Stimulated activated CD4-positive, alpha-beta T cell treated with anti-CD3 and anti-CD28 coated beads, Interleukin-15, amount 100 ng/mL, for 1 hour (primary cell): ENCODE data around the gene GJD3.
"Not testable (repeated sequence)": the region's sequence is repeated elsewhere in the genome, so short reads cannot be mapped to it uniquely, and the experiment has no call there.

Experiments
- DNase-seq, 2 donors: peaks; one replicate each; pipeline ENCODE4 v3.0.0-alpha.2; 2020; ENCODE audit warnings: low read depth in 1 of 2, low spot score in 1 of 2

Gene GJD3, protein sequence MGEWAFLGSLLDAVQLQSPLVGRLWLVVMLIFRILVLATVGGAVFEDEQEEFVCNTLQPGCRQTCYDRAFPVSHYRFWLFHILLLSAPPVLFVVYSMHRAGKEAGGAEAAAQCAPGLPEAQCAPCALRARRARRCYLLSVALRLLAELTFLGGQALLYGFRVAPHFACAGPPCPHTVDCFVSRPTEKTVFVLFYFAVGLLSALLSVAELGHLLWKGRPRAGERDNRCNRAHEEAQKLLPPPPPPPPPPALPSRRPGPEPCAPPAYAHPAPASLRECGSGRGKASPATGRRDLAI

DNA sequence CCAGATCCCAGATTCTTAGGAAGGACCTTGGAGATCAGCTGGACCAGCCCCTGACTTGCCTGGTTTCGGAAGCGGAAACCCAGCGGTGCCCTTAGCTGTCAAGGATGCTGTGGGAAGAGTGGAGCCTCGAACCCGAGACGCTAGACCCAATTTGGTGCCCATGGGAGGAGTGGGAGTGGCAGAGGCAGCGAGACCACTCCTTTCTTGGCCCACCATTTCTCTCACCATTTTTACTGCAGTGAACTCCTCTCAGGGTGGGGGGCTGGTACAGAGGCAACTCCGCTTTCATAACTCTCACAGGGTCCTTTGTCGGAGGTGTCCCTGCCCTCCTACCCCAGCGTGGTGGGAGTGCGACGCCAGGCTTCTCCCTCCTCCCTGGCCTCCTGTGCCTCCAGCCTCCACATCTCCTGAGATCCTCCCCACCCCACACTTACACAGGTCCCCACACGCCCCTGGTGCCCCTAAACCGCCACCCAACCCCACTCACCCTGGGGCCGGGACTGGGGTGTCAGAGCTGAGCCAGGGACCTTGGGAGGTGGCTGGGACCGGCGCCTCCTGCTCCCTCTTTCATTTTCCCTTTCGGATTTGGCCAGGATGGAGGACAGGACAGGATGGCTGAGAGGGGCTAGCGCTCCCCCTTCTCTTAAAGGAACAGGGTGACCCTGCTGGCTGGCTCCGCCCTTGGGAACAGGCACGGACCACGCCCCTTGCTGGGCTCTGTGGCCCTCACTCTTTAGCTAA is at the start of gene GJD3:
TSS of gene GJD3 (minus strand) at position 617 of the 741 bp plus-strand sequence. CDS start 922 bp downstream, outside the sequence.
- DNase-seq, result no peak

DNA sequence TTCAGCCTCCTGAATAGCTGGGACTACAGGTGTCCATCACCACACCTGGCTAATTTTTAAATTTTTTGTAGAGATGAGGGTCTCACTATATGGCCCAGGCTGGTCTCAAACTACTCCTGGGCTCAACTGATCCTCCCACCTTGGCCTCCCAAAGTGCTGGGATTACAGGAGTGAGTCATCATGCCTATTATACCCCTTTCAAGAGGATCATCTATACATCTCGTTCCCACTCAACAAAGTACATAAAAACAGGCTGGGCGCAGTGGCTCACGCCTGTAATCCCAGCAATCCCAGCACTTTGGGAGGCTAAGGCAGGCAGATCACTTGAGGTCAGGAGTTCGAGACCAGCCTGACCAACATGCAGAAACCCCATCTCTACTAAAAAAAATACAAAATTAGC is 49.8 kb upstream of the GJD3 start:
- not testable (repeated sequence) for DNase-seq

DNA sequence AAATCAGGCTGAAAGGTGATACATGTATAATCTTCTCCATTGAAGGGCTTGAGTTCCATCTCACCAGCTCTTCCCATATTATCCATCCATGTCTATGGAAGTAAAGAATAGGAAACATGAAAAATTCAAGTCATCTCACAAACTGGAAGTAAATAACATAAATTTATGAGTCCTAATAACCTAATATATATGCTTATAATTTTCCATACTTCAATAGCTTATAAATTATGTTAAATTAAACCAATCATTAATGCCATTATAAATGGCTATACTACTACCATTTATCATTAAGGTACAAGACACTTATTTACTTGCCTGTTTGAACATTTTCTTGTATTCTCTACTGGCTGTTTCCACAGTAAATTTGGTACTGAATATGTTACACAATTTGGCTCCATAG is 48.3 kb upstream of the GJD3 start:
- no peak for DNase-seq

DNA sequence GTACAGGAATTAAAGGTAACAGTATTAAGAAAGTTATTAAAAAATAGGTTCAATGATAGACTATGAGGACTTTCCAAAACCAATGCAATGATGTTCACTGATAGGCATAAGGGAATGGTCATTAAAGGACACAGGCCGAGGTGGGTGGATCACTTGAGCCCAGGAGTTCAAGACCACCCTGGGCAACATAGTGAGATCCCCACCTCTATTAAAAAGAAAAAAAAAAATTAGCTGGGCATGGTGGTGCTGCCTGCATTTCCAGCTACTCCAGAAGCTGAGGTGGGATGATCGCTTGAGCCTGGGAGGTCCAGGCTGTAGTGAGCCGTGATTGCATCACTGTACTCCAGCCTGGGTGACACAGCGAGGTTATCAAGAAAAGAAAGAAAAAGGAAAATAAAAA is 47.3 kb upstream of the GJD3 start:
- no peak for DNase-seq

DNA sequence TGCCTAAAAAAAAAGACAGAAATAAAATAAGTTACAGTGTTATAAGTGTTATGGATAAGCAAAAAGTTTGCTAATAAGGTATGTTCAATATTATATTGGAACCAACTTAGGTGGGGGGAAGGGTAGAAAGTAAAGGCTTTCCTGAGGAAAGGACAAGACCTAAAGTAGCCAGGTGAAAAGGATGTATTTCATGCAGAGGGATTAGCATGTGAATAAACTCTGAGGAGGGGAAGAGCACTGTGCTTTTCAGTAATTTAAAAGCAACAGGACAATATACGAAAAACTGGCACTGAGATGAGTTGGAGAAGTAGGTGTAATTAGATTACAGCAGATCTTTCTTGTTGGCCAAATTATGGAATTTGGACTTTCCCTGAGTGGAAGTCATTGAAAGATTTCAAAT is 45.5 kb upstream of the GJD3 start:
- no peak for DNase-seq

DNA sequence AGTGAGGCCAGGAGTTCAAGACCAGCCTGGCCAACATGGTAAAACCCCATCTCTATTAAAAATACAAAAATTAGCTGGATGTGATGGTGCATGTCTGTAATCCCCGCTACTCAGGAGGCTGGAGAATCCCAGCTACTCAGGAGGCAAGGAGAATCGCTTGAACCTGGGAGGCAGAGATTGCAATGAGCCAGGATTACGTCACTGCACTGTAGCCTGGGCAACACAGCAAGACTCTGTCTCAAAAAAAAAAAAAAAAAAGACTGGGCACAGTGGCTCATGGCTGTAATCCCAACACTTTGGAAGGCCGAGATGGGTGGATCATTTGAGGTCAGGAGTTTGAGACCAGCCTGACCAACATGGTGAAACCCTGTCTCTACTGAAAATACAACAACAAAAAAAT is 45.0 kb upstream of the GJD3 start:
- DNase-seq, result not testable (repeated sequence)

DNA sequence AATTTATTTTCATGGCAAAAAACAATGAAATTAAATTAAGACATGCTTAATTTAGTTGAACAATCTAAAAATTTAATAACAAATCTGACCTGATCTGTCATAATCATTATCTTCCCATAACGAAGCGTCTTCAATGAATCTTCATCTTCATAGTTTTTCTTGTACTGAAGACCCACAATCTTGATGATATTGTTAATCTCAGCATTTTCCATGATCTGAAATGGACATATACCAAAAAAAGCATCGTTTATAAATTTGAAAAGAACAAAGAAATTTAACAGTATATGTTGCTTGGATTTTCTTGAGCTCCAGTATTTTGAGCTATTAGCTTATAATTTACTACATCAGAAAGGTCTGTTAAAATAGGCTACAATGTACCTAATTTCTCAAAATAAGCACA is 42.9 kb upstream of the GJD3 start:
- DNase-seq, result no peak

DNA sequence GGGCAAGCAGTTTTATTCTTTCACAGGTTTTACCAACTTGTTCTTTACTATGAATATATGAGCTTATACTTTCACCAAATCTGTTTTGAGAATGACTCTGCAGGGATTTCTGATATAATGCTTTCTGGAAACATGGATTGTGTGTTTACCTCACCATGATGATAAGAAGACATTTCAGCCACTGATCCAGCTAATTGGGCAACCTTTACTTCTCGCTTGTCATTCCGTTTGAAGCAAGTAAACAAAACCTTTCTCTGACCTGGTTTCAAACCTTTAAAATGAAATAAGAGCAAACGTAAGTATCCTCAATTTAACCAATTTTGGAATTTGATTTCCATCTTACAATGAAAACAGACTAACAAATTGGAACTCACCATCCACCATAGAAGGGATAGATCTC is 39.5 kb upstream of the GJD3 start:
- no peak for DNase-seq

DNA sequence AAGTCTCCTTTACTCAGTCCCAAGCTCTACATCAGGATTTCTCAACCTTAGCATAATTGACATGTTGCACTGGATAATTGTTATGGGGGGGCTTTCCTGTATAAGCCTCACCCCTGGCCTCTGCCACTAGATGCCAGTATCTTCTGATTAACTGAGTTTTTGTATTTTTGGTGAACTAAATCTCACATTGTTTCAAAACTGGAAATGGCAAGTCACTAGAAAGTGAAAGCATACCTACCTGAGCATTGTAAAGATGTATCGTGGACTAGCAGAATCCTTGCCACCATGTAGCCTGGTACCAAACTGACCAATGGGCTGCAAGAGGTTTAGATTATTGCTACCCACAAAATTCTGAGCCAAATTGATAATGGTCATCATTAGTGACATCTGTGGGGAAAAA is 38.1 kb upstream of the GJD3 start:
- DNase-seq, result no peak

DNA sequence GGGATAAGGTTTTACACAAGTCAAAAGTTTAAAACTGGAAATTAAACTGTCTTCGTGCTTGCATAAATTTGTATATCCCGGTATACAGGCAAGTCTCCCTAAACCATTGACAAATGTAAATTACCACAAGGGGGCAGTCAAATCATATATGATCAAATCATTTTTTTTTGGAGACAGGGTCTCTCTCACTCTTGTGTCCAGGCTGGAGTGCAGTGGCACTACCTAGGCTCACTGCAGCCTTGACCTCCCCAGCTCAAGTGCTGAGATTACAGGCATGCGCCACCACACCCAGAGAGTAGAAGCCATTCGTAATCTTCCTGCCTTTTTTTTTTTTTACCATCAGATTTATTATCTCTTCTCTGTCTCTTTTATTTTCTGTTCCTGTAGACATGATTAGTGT is 34.6 kb upstream of the GJD3 start:
- no peak for DNase-seq

DNA sequence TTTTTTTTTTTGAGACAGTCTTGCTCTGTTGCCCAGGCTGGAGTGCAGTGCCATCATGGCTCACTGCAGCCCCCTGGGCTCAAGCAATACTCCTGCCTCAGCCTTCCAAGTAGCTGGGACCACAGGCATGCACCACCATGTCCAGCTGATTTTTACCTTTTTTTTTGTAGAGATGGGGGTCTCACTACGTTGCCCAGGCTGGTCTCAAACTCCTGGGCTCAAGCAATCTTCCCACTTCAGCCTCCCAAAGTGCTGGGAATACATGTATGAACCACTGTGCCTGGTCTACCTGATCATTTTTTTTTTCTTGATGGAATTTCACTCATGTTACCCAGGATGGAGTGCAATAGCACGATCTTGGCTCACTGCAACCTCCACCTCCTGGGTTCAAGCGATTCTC is 22.0 kb upstream of the GJD3 start:
- not testable (repeated sequence) for DNase-seq

DNA sequence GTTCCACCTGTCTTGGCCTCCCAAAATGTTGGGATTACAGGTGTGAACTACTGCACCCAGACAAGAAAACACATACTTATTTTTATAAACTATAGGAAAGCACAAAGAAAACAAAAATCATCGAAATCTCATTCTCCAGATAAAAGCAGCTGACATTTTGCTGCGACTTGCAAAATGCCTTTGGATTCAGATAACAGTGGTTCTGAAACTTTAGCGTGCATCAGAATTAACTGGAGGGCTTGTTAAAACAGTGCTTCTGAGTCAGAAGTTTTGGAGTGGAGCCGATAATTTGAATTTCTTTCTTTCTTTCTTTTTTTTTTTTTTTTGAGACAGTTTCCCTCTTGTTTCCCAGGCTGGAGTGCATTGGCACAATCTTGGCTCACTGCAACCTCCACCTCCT is 17.7 kb upstream of the GJD3 start:
- DNase-seq, result no peak

DNA sequence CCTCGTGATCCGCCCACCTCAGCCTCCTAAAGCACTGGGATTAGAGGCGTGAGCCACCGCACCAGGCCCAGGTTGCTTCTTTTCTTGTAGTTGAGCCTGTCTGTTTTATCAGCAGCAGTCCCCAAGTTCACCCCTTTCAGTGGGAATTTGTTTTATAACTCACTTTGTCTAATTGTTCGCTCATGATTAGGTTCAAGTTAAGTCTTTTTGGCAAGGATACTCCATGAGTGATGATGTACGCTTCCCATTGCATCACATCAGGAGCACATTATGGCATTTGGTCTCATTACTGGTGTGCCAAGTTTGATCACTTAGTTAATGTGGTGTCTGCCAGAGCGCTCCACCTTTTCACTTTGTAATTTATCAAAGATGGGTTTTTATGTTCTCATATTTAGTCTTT is 14.4 kb upstream of the GJD3 start:
- no peak for DNase-seq

DNA sequence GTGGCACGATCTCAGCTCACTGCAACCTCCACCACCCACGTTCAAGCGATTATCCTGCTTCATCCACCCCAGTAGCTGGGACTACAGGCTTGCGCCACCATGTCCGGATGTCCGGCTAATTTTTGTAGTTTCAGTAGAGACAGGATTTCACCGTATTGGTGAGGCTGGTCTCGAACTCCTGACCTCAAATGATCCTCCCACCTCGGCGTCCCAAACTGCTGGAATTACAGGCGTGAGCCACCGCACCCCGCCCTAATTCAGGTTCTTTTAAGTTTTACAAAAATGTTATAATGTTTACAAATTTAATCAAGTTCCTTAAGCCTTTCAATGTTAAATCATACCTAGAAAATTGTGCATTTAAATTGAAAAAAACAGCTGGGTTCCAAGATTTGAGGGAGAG is 13.3 kb upstream of the GJD3 start:
- no peak for DNase-seq

DNA sequence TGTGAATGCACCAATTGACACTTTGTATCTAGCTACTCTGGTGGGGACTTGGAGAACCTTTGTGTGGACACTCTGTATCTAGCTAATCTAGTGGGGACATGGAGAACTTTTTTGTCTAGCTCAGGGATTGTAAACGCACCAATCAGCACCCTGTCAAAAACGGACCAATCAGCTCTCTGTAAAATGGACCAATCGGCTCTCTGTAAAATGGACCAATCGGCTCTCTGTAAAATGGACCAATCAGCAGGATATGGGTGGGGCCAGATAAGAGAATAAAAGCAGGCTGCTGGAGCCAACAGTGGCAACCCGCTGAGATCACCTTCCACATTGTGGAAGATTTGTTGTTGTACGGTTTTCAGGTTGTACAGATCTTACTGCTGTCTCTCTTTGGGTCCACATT is 12.0 kb upstream of the GJD3 start:
- DNase-seq, result not testable (repeated sequence)

DNA sequence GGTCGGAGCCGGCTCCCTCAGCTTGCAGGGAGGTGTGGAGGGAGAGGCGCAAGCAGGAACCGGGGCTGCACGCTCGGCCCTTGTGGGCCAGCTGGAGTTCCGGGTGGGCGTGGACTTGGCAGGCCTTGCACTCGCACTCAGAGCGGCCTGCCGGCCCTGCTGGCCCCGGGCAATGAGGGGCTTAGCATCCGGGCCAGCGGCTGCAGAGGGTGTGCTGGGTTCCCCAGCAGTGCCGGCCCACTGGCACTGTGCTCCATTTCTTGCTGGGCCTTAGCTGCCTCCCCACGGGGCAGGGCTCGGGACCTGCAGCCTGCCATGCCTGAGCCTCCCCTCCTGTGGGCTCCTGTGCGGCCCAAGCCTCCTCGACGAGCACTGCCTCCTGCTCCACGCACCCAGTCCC is 11.2 kb upstream of the GJD3 start:
- not testable (repeated sequence) for DNase-seq

DNA sequence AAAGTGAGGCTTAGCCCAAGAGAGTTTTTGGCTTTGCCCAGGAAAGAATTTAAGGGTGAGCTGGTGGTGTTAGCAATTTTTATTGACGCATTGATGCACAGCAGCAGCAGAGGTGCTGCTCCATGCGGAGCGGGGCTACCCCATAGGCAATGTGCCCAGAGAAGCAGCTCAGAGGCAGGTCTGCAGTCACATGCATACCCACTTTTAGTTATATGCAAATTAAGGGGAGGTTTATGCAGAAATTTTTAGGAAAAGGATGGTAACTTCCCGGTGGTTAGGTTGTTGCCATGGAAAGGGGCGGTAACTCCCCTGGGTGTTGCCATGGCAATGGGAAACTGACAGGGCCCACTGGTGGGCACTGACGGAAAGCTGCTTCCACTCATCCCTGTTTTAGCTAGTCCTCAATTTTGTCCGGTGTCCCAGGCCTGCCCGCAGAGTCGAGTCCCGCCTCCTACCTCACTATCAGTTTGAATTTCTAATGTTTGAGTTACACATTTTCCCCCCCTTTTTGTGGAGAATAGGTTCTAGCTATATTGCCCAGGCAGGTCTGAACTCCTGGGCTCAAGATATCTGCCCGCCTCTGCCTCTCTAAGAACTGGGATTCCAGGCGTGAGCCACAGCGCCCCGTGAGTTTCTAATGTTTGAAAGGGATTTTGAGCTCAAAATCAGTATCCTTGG is 10.4 kb upstream of the GJD3 start:
- no peak for DNase-seq

DNA sequence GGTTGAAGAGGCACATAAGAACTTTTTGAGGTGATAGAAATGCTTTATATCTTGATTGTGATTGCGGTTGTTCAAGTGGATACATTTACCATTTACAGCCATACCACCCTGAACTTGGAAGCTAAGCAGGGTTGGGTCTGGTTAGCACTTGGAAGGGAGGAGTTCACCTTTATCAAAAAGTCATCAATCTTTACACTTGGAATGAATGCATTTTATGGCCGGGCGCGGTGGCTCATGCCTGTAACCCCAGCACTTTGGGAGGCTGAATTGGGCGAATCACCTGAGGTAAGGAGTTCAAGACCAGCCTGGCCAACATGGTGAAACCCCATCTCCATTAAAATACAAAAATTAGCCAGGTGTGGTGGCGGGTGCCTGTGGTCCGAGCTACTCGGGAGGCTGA is 9.5 kb upstream of the GJD3 start:
- no peak for DNase-seq

DNA sequence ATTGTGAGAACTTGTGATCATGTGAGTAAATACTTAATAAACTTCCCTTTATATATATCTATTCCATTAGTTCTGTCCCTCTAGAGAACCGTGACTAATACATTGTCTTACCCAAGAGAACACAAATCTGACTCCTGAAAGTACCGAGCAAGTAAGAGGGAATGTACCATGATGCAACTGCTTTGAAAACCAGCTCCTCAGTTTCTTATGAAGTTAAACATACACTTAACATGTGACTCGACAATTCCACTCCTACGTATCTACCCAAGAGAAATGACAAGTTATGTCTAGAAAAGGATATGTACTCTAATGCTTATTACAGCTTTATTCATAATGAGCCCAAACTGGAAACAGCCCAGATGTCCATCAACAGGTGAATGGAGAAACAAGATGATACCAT is 8.8 kb upstream of the GJD3 start:
- no peak for DNase-seq

DNA sequence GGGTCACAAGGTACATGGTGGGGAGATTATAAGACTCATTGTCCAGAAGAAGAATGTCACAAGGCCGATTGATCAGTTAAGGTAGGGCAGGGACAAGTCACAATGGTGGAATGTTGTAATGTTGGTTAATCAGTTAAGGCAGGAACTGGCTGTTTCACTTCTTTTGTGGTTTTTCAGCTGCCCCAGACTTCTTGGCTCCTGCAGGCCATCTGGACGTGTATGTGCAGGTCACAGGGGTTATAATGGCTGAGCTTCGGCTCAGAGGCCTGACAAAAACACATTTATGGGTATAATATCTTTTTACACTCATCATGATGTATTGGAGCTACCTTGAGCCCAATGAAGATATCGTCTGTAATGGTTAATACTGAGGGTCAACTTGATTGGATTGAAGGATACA is 8.1 kb upstream of the GJD3 start:
- DNase-seq, result not testable (repeated sequence)

DNA sequence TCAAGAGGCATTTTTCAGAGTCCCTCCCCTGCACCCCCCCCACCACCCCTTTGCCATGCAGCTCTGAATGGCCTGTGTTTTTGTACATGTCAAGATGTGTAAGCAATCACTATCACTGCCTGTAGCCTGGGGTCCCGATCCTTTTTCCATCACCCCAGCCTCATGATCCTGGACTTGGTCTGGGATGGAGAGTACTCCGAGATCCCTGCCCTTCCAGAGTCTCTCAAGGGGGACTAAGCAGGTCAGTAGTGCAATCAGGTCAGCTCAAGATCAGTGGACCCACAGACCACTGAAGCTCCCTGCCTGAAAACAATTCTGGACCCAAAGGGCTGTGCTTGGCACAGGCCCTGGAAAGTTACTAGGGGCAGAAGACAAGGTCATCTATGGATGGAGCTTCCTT is 7.5 kb upstream of the GJD3 start:
- DNase-seq, result no peak

DNA sequence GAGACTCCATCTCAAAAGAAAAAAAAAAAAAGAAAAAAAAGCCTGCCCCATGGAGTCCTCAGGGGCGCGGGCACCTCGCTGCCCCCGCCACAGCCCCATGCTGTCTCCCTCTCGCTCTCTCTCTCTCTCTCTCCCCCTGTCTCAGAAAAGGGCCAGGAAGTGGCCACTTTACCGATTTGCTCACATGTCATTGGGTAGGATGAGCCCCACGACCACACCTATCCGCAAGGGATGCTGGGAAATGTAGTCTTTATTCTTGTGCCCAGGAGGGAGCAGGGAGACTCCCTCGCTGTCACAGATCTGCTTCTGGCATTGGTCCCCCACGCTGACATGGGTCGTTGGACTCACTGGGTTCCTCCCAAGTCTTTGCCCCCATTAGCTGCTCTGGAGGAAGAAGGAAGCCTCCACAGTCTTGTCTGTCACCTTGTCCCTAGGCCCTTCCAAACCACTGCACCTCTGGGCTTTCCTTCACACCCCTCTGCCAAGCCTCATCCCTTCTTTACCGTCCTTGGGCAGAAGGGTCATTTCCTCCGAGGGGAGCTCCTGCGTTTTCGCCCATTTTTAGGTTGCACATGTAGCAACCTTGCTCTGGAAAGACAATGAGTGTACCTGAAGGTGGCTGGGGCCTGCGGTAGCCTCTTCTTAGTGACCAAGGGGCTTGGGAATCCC is 6.9 kb upstream of the GJD3 start:
- no peak for DNase-seq
